Endothelial cell of umbilical vein (primary cell): Measurements from ENCODE around the gene SORCS3. TPM values are rescaled to one million over a fixed set of nuclear protein-coding genes. Genes with fewer than 3 reads are reported as not detected.

Source experiments
- BruUV-seq: library from RNA; stranded (reverse); fragments of 400-500 nt; replicated peaks from 2 replicates; lab custom pipeline; 2021; lab: Mats Ljungman, UMichigan
- CTCF ChIA-PET: fragments of 300-600, 350-600 bp; sonication (Branson Sonifier 250); formaldehyde crosslinking; loops from one replicate; lab custom pipeline; 2021; ENCODE audit warnings: antibody characterized with exemption, inconsistent platforms; lab: Charles Lee
- POLR2A ChIA-PET: fragments of 300-600, 350-600 bp; sonication (Branson Sonifier 250); formaldehyde crosslinking; loops from one replicate; lab custom pipeline; 2021; ENCODE audit warnings: antibody characterized with exemption, inconsistent platforms; lab: Charles Lee
- DNase-seq: peaks from one replicate; pipeline ENCODE4 v3.0.0-alpha.2; 2011; ENCODE audit warnings: low read depth, low spot score
- FAIRE-seq: peaks from 2 replicates; lab custom pipeline; 2011; peaks lifted over from hg19 to GRCh38; lab: Jason Lieb, UNC
- H2AFZ ChIP-seq: 2 replicates; pipeline ENCODE4 v1.6.0; 2012; ENCODE audit warnings: low read depth, low read length, control low read depth, inconsistent platforms
- H3K27ac ChIP-seq: 2 replicates; pipeline ENCODE4 v1.5.1; 2011; ENCODE audit warnings: low read depth, mild to moderate bottlenecking, control low read depth, low read length, moderate library complexity; ENCODE audit not compliant: insufficient read depth
- H3K27me3 ChIP-seq, 2 experiments: 2 replicates each; pipeline versions ENCODE4 v1.6.0 to v1.6.1; 2011; ENCODE audit warnings: low read length in 2 of 2, mixed read lengths in 1 of 2; ENCODE audit not compliant: control insufficient read depth in 2 of 2, insufficient read depth in 2 of 2
- H3K36me3 ChIP-seq, 2 experiments: 2 replicates in 1 of 2; 3 replicates in 1 of 2; pipeline ENCODE4 v1.5.1; 2011; ENCODE audit warnings: low read length in 2 of 2, mild to moderate bottlenecking in 1 of 2, moderate library complexity in 1 of 2; ENCODE audit not compliant: control insufficient read depth in 2 of 2, insufficient read depth in 2 of 2; ENCODE audit errors: extremely low read depth in 1 of 2
- H3K4me1 ChIP-seq: 3 replicates; pipeline ENCODE4 v1.5.1; 2011; ENCODE audit warnings: mild to moderate bottlenecking, low read length; ENCODE audit not compliant: control insufficient read depth, insufficient read depth; ENCODE audit errors: extremely low read depth
- H3K4me2 ChIP-seq: 2 replicates; pipeline ENCODE4 v1.6.1; 2011; ENCODE audit warnings: low read length, control low read depth, mixed read lengths; ENCODE audit not compliant: insufficient read depth
- H3K4me3 ChIP-seq, 3 experiments: fragments of 200-600 bp in 1 of 3; sonication (generic), shearing (Covaris generic) in 1 of 3; replicated peaks in 1 of 3; 2 replicates each; pipeline ENCODE4 v1.5.1; 2011 to 2016; ENCODE audit warnings: control low read depth in 3 of 3, low read length in 3 of 3, mild to moderate bottlenecking in 2 of 3, inconsistent platforms in 1 of 3, low read depth in 1 of 3, moderate library complexity in 1 of 3; ENCODE audit not compliant: insufficient read depth in 1 of 3
- H3K79me2 ChIP-seq: 2 replicates; pipeline ENCODE4 v1.6.0; 2012; ENCODE audit warnings: low read length, inconsistent platforms; ENCODE audit not compliant: control insufficient read depth, insufficient read depth
- H3K9ac ChIP-seq: replicated peaks from 2 replicates; pipeline ENCODE3; 2011; ENCODE audit warnings: low read length, control low read depth; ENCODE audit not compliant: insufficient read depth; ENCODE audit errors: extremely low read depth
- H3K9me1 ChIP-seq: replicated peaks from 3 replicates; pipeline ENCODE4 v1.6.0; 2011; ENCODE audit warnings: mild to moderate bottlenecking, low read length; ENCODE audit not compliant: control insufficient read depth, insufficient read depth; ENCODE audit errors: extremely low read depth
- H3K9me3 ChIP-seq: replicated peaks from 2 replicates; pipeline ENCODE4 v1.5.1; 2012; ENCODE audit warnings: low read length, inconsistent platforms; ENCODE audit not compliant: control insufficient read depth, insufficient read depth
- H4K20me1 ChIP-seq: replicated peaks from 2 replicates; pipeline ENCODE3; 2011; ENCODE audit warnings: mild to moderate bottlenecking, low read length; ENCODE audit not compliant: control insufficient read depth, insufficient read depth; ENCODE audit errors: extremely low read depth
- CTCF ChIP-seq, 2 donors: IDR thresholded peaks; 1 replicate in 1 of 2; 2 replicates in 1 of 2; pipeline ENCODE4 v1.5.1; 2011; ENCODE audit warnings: low read length in 2 of 2, mild to moderate bottlenecking in 2 of 2, moderate library complexity in 2 of 2, control low read depth in 1 of 2, inconsistent platforms in 1 of 2, low read depth in 1 of 2; ENCODE audit not compliant: insufficient read depth in 1 of 2; ENCODE audit errors: extremely low read depth in 1 of 2
- EZH2 ChIP-seq: IDR thresholded peaks from 2 replicates; pipeline ENCODE4 v1.6.1; 2012; ENCODE audit warnings: borderline replicate concordance, low read depth, mild to moderate bottlenecking, moderate library complexity, low read length, inconsistent platforms; ENCODE audit not compliant: severe bottlenecking
- FOS ChIP-seq: IDR thresholded peaks from 2 replicates; pipeline ENCODE4 v1.6.1; 2011; ENCODE audit warnings: mild to moderate bottlenecking, low read length, moderate library complexity, borderline replicate concordance; ENCODE audit not compliant: insufficient read depth
- GATA2 ChIP-seq: IDR thresholded peaks from 2 replicates; pipeline ENCODE4 v1.7.0; 2011; ENCODE audit warnings: low read depth, mild to moderate bottlenecking, moderate library complexity, mixed read lengths, low read length; ENCODE audit not compliant: insufficient read length, insufficient read depth
- JUN ChIP-seq: IDR thresholded peaks from 2 replicates; pipeline ENCODE4 v1.6.1; 2011; ENCODE audit warnings: borderline replicate concordance, low read depth; ENCODE audit not compliant: insufficient read length, insufficient read depth
- MAX ChIP-seq: IDR thresholded peaks from 2 replicates; pipeline ENCODE4 v1.6.1; 2011; ENCODE audit not compliant: insufficient read depth, insufficient read length
- MYC ChIP-seq: IDR thresholded peaks from one replicate; pipeline ENCODE4 v1.6.1; 2011; ENCODE audit warnings: mild to moderate bottlenecking, low read depth, low read length
- POLR2A ChIP-seq: IDR thresholded peaks from 2 replicates; pipeline ENCODE4 v1.6.1; 2012; ENCODE audit warnings: low read depth, mild to moderate bottlenecking, control low read depth, low read length
- POLR2AphosphoS5 ChIP-seq: IDR thresholded peaks from 2 replicates; pipeline ENCODE4 v1.6.1; 2012; ENCODE audit warnings: low read depth, mild to moderate bottlenecking, control low read depth, low read length, moderate library complexity; ENCODE audit not compliant: insufficient read depth
- dilution Hi-C: fragments of 300-500 bp; cut with MboI; formaldehyde crosslinking; loops from one replicate; pipeline ENCODE4 v1.15.0; 2019; ENCODE audit warnings: low sequenced_read_pairs; ENCODE audit not compliant: extremely low pct_ligation_motif_present
- intact Hi-C: fragments of 100-400 bp; cut with micrococcal nuclease; formaldehyde crosslinking; loops from one replicate; pipeline ENCODE4 v1.10.0; 2022
- polyA plus RNA-seq, 4 experiments: library from polyadenylated mRNA; depleted of rRNA in 3 of 4; stranded (reverse) in 3 of 4; unstranded in 1 of 4; fragments of >200 nt; gene quantifications; 2 replicates each; pipeline versions ENCODE4 v1.2.1 to v1.2.3, GENCODE V29; 2011 to 2012; ENCODE audit warnings: missing spikeins in 1 of 4
- total RNA-seq: library from RNA; stranded (reverse); gene quantifications from 2 replicates; pipeline ENCODE4 v1.2.3, GENCODE V29; 2021

The SORCS3 gene
- total and polyA plus RNA-seq, 2 donors (not counting 3 experiments of a cell fraction or from before 2014, with no cell fraction given) = not detected

GRCh38 chr10:104688251-104689042, 47.4 kb downstream of the SORCS3 start:
- dilution Hi-C loops (no loop called here), intact Hi-C loops (no loop called here)
- Histone ChIP-seq H3K4me1 (no peaks in the 10 kb centered on the region), H3K9me3 (peaks cover 3% of the 10 kb centered on the region), H3K36me3 (no peaks in the 10 kb centered on the region), H3K27me3 (no peaks in the 10 kb centered on the region), H4K20me1 (no peaks in the 10 kb centered on the region), H3K79me2 (no peaks in the 10 kb centered on the region), H3K4me2 (no peak overlapping the region), H3K27ac (no peak overlapping the region), H3K4me3 (no peak overlapping the region), H3K9me1 (no peaks in the 10 kb centered on the region), H3K9ac (no peak overlapping the region), H2AFZ (no peak overlapping the region)
- no peak for TF ChIP-seq MYC
- no peak for TF ChIP-seq JUN
- TF ChIP-seq POLR2AphosphoS5 = no peak
- TF ChIP-seq EZH2 = no peak
- TF ChIP-seq FOS = no peak
- TF ChIP-seq MAX = no peak
- no peak for TF ChIP-seq GATA2
- no peak for TF ChIP-seq POLR2A
- TF ChIP-seq CTCF (IDR thresholded peaks at IDR 0.05; ENCODE audit: extremely low read depth in 1 of 2, insufficient read depth in 1 of 2, low read depth in 1 of 2, low read length in 2 of 2) = no peak
- CTCF ChIA-PET = no interaction called here
- FAIRE-seq (no peak), DNase-seq (no peak)
- BruUV-seq = no TSS peak
- POLR2A ChIA-PET = no interaction called here
